Measurements from ENCODE around the gene PPP6R3. TPM values are rescaled to one million over a fixed set of nuclear protein-coding genes. Genes with fewer than 3 reads are reported as not detected.
"Not testable (repeated sequence)": the region's sequence is repeated elsewhere in the genome, so short reads cannot be mapped to it uniquely, and the experiment has no call there.

Gene PPP6R3
- total RNA-seq, 1 experiment from 2014 or later, result 198 TPM

DNA sequence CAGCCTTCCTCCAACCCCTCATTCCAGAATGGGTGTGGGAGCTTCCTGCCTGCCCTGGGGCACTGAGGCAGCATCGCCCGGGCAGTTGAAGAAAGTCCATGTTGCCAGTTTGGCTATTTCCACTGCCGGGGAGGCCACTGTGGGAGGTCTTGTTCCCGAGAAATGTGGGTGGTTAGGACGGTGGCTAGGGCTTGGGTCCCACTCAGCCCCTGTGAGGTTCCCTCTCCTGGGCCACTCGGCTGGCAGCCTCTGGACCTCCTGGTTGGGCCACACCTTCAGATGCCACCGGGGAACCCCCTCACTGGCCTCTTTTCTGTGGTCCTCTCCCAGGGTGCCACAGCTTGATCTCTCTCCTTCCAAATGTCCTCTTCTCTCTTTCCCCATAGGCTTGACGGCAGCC is 5.1 kb upstream of the PPP6R3 start:
- DNase-seq (ENCODE audit: low spot score), result no peak

GRCh38 chr11:68457216-68457897 is 3.2 kb upstream of the PPP6R3 start:
- no peak for DNase-seq (ENCODE audit: low spot score)

- DNase-seq (ENCODE audit: low spot score), result no peak
Observed at GRCh38 chr11:68457898-68458249, 2.7 kb upstream of the PPP6R3 start.

GRCh38 chr11:68458340-68458739 is 2.2 kb upstream of the PPP6R3 start:
- DNase-seq (ENCODE audit: low spot score), result not testable (repeated sequence)

DNA sequence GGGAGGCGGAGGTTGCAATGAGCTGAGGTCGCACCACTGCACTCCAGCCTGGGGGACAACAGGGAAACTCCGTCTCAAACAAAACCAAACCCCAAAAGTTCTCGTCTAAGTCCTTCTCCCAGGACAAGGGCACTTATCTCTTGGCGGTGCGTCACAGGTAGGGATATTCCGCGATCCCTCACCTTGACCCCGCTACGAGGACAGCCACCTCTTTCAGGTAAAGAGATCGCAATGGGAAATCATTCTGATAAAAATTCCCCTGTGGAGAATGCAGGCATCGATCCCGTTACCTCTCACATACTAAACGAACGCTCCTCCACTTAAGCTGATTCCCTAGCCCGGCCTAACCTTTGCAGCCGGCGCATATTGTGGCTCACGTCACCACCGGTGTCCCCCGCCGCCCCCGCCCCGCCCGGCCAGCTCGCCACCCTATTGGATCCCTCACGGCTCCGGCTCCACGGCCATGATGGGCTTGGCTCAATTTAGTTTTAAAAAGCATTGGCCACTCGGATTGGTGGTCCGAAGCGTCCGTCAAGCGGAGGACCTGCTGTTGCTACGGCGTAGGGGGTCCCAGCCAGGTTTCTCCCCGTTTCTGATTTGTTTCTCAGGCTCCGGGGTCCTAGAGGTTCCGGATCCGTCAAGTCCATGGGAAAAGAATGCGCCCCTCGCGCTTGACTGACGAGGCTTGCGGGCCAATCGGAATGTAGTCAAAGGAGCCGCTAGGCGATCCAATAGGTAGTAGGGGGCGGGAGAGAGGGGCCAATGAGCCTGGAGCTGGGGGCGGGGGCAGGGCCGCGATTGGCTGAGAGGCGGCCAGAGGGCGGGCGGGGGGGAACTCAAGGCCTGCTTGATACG is 439 bp upstream of the PPP6R3 start:
- DNase-seq (ENCODE audit: low spot score), result peak; percentile 99

GRCh38 chr11:68461575-68461917 is 994 bp downstream of the PPP6R3 start:
- no peak for DNase-seq (ENCODE audit: low spot score)

DNA sequence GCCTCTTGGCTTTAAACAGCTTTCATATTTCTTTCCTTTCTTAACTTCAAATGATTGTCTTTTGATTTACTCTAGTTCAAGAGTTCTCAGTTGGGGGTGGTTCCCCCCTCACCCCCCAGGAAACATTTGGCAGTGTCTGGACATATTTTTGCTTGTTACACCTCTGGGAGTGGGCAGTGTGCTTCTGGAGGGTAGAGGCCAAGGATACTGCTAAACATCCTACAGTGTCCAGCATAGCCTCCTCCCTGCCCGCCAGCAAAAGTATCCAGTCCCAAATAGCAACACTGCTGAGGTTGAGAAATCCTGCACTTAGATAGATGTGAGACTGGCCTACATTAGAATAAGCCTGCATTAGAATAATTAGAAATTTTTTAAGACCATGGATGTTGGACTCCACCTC is 3.2 kb downstream of the PPP6R3 start:
- DNase-seq (ENCODE audit: low spot score), result no peak

DNA sequence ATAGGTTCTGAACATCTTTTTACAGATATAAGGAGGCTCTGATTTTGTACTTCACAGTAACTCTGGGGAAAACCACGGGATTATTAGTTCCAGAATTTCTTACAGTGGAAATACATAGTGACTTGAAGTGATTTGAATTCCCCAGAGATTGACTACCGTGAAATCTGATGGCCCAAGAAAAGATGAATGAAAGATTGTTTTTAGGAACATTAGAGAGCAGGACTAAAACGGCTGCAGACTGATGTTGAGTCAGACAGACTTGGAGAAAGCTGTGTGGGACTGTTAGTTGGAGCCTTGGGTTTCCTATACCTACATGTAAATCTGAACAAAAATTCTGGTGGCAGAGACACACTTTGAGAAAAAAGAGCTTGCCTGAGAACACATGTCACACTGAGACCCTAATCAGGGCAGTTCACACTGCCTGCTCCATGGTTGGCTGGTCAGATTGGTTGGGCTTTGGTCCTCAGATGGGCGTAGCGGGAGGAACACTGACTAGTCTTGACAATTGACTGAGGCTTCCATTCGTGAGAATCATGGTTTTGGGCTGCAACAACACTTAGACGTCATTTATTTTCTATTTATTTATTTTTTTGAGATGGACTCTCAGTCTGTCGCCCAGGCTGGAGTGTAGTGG is 6.8 kb downstream of the PPP6R3 start:
- DNase-seq (ENCODE audit: low spot score), result no peak

GRCh38 chr11:68468217-68468828 is 7.8 kb downstream of the PPP6R3 start:
- no peak for DNase-seq (ENCODE audit: low spot score)

DNA sequence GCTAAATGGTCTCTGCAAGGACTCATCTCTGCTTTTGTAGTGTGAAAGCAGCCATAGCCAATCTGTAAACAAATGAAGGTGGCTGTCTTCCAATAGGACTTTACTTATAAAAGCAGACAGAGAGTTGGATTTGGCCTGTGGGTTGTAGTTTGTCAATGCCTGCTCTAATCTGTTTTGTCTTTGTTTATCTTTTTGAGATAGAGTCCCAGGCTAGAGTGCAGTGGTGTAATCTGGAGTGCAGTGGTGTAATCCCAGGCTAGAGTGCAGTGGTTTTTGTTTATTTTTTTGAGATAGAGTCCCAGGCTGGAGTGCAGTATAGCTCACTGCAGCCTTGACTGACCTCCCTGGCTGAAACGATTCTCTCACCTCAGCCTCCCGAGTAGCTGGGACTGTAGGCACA is 8.6 kb downstream of the PPP6R3 start:
- no peak for DNase-seq (ENCODE audit: low spot score)

DNA sequence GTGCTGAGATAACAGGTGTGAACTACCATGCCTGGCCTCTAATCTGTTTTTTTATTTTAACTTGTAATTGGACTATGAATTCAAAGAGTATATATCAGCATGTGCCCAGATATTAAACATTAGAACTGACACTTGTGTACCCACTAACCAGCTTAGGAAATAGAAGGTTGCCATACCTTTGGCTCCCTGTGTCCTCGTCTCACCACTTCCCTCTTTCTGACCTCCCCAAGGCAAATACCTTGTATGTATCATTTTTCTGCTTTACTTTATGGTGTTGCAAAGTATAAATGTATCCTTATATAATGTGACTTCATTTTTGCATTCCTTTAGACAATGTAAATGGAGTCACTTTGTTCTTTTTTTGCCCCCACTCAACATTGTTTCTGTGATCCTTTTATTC is 9.1 kb downstream of the PPP6R3 start:
- no peak for DNase-seq (ENCODE audit: low spot score)

- DNase-seq (ENCODE audit: low spot score), result no peak
Observed at GRCh38 chr11:68470304-68470811, 9.8 kb downstream of the PPP6R3 start.

- DNase-seq (ENCODE audit: low spot score), result no peak
Observed at GRCh38 chr11:68471360-68472340, 11.1 kb downstream of the PPP6R3 start.

DNA sequence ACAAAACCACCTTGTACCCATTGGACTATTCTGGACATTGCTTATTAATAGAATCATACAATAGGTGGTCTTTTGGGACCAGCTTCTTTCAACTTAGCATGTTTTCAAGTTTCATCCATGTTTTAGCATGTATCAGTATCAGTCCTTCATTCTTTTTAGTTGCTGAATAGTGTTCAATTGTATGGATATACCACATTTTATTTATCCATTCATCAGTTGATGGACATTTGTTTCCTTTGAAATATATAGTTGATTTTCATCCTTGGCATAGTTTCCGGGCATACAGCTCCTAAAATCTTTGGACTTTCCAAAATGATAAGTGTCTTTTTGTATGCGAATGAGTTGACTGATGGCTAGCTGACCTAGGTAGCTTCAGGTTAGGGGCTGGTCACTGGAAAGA is 12.2 kb downstream of the PPP6R3 start:
- DNase-seq (ENCODE audit: low spot score), result no peak

DNA sequence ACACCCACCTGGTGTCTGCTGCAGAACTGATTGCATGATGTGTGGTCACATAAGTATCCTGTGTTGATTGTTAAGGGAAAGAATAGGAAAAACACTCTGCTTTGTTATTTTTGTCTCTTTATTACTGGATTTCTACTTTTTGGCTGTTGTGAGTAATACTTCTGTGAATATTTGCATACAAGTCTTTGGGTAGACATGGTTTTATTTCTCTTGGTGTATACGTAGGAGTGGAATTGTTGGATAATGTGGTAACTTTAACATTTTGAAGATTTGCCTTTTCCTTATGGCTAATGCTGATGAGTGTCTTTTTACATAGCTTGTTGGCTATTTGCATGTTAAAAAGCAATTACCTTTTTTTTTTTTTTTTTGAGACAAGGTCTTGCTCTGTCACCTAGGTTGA is 13.1 kb downstream of the PPP6R3 start:
- DNase-seq (ENCODE audit: low spot score), result no peak

DNA sequence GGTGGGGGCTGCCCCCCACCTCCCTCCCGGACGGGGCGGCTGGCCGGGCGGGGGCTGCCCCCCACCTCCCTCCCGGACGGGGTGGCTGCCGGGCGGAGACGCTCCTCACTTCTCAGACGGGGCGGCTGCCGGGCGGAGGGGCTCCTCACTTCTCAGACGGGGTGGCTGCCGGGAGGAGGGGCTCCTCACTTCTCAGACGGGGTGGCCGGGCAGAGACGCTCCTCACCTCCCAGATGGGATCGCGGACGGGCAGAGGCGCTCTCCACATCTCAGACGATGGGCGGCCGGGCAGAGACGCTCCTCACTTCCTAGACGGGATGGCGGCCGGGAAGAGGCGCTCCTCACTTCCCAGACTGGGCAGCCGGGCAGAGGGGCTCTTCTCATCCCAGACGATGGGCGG is 15.1 kb downstream of the PPP6R3 start:
- not testable (repeated sequence) for DNase-seq (ENCODE audit: low spot score)

DNA sequence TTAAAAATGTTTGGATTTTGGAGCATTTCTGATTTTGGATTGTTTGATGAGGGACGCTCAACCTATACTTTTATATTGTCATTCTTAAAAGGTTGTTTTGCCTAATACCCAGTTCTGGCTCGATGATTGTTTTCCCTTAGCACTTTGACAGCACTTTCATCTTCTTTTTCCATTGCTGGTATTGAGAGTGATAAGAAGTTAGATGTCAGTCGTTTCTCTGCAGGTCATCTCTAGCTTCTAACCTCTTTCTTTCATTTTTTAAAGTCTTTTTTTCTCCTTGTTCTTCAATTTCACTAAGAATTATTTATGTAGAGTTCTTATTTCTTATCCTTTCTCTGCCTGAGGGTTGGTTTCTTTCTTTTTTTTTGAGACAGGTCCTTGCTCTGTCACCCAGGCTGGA is 18.8 kb downstream of the PPP6R3 start:
- DNase-seq (ENCODE audit: low spot score), result no peak

DNA sequence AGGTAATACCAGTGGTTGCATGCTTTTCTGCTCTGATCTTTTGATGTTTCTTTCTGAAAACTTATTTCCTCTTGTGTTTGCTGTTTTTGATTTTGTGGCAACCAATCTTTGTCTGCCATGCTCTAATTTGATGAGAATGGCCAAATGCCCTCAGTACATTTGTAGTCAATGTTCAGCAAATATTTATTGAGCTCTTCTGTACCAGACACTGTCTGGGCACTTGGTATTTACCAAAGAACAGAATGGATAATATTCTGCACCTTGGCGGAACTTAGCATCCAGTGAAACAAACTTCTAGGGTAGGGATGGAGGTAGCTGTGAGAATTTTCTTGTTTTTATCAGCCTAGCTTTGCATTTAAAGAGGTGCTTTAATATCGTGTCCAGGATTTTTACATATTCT is 19.6 kb downstream of the PPP6R3 start:
- DNase-seq (ENCODE audit: low spot score), result no peak

GRCh38 chr11:68480852-68481510 is 20.4 kb downstream of the PPP6R3 start:
- no peak for DNase-seq (ENCODE audit: low spot score)

DNA sequence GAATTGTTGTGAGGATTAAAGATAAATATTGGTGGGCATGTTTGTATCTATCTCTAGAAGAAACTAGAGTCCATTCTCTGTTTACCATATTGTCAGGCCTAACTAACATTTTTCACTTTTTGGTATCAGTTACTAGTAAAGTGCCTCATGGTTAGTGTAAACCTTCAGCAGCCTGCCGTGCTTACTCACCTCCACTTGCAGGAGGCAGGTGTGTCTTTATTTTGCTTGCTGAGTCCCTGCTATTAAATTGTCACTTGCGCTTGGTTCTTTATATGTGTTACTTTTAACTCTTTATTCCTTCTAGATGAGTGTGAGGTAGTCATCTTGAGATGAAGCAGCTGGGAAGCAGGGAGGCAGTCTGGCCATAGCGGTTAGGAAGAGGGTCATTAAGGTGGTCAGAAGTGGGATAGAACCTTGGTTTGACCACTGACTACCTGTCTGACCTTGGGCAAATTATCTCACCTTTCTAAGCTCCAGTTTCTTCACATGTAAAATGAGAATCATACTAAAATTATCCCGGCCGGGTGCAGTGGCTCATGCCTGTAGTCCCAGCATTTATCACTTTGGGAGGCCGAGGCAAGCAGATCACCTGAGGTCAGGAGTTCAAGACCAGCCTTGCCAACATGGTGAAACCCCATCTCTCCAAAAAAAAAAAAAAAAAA is 21.2 kb downstream of the PPP6R3 start:
- DNase-seq (ENCODE audit: low spot score), result no peak

Measured in HT-29 (cell line).